Nephron (organoid): ENCODE results near the gene BDH1.
A peak's percentile ranks its signal among the peaks of the same experiment; 100 is the strongest.

Experiments used
- H3K27ac Mint-ChIP-seq, 3 experiments: 2 replicates each; pipeline ENCODE4 v1.8.0; 2020; ENCODE audit warnings: mixed read lengths in 3 of 3, mild to moderate bottlenecking in 2 of 3, moderate library complexity in 1 of 3
- H3K27me3 Mint-ChIP-seq: 2 replicates; pipeline ENCODE4 v1.8.0; 2021; ENCODE audit warnings: low read depth, mild to moderate bottlenecking, moderate library complexity, mixed read lengths
- H3K36me3 Mint-ChIP-seq: 2 replicates; pipeline ENCODE4 v1.8.0; 2020; ENCODE audit warnings: low read depth, mixed read lengths
- H3K4me1 Mint-ChIP-seq: 2 replicates; pipeline ENCODE4 v1.8.0; 2020; ENCODE audit warnings: mixed read lengths
- H3K4me3 Mint-ChIP-seq, 3 experiments: 2 replicates each; pipeline ENCODE4 v1.8.0; 2020; ENCODE audit warnings: mild to moderate bottlenecking in 3 of 3, mixed read lengths in 3 of 3, moderate library complexity in 2 of 3
- H3K9me3 Mint-ChIP-seq: 2 replicates; pipeline ENCODE4 v1.8.0; 2020; ENCODE audit warnings: mixed read lengths
- CTCF ChIP-seq, 3 experiments: fragments of 200-600 bp; sonication (generic); IDR thresholded peaks; one replicate each; pipeline ENCODE4 v1.5.0; 2021; ENCODE audit warnings: antibody characterized with exemption in 3 of 3; ENCODE audit not compliant: unreplicated experiment in 3 of 3

BDH1 gene

GRCh38 chr3:197501879-197502620 is 53.7 kb downstream of the BDH1 start:
- peak; percentile 21 to 54 (median 50) for TF ChIP-seq CTCF (IDR thresholded peaks at IDR 0.05; ENCODE audit: unreplicated experiment in 3 of 3)
- Mint-ChIP-seq H3K36me3 (no peaks in the 10 kb centered on the region), H3K9me3 (no peaks in the 10 kb centered on the region), H3K27me3 (peaks cover 4% of the 10 kb centered on the region), H3K4me3 (no peak overlapping the region), H3K27ac (peak overlapping the region in 2 of 3 experiments; percentile 81 to 91), H3K4me1 (peaks cover 33% of the 10 kb centered on the region)

DNA sequence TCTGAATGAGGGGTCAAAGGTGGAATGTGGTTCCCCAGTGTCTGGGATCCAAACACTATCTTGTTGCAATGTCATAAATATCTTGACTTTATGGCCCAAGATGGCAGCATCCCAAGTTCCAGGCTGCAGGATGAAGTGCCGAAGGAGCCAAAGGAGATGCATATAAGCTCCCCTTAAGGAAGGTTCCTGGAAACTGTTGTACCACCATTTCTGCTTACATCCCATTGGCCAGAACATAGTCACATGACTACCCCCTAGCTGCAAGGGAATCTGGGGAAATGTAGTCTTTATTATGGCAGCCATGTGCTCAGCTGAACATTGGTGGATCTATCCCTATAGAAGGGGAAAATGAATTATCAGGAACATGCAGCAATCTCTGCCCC is 54.3 kb downstream of the BDH1 start:
- peak overlapping the region; percentile 50 to 91 (median 81) for H3K27ac Mint-ChIP-seq
- H3K9me3 Mint-ChIP-seq: no peaks in the 10 kb centered on the region
- H3K4me3 Mint-ChIP-seq: no peak overlapping the region
- H3K36me3 Mint-ChIP-seq: no peaks in the 10 kb centered on the region
- peaks cover 33% of the 10 kb centered on the region for H3K4me1 Mint-ChIP-seq
- no peak for TF ChIP-seq CTCF (IDR thresholded peaks at IDR 0.05; ENCODE audit: unreplicated experiment in 3 of 3)
- peaks cover 4% of the 10 kb centered on the region for H3K27me3 Mint-ChIP-seq

GRCh38 chr3:197500812-197501211 is 55.0 kb downstream of the BDH1 start:
- Mint-ChIP-seq H3K36me3 (no peaks in the 10 kb centered on the region), H3K27me3 (peaks cover 4% of the 10 kb centered on the region), H3K4me3 (no peak overlapping the region), H3K27ac (peak overlapping the region; percentile 50 to 91 (median 81)), H3K9me3 (no peaks in the 10 kb centered on the region), H3K4me1 (peaks cover 33% of the 10 kb centered on the region)
- no peak for TF ChIP-seq CTCF (IDR thresholded peaks at IDR 0.05; ENCODE audit: unreplicated experiment in 3 of 3)

GRCh38 chr3:197499427-197499826 is 56.3 kb downstream of the BDH1 start:
- Mint-ChIP-seq H3K4me1 (peaks cover 33% of the 10 kb centered on the region), H3K27me3 (no peaks in the 10 kb centered on the region), H3K36me3 (no peaks in the 10 kb centered on the region), H3K9me3 (no peaks in the 10 kb centered on the region), H3K27ac (peak overlapping the region in 2 of 3 experiments; percentile 8 to 77), H3K4me3 (no peak overlapping the region)
- TF ChIP-seq CTCF (IDR thresholded peaks at IDR 0.05; ENCODE audit: unreplicated experiment in 3 of 3): no peak

GRCh38 chr3:197498499-197499241 is 57.1 kb downstream of the BDH1 start:
- H3K36me3 Mint-ChIP-seq: no peaks in the 10 kb centered on the region
- no peaks in the 10 kb centered on the region for H3K27me3 Mint-ChIP-seq
- no peaks in the 10 kb centered on the region for H3K9me3 Mint-ChIP-seq
- no peak for TF ChIP-seq CTCF (IDR thresholded peaks at IDR 0.05; ENCODE audit: unreplicated experiment in 3 of 3)
- no peak overlapping the region for H3K4me3 Mint-ChIP-seq
- H3K27ac Mint-ChIP-seq: no peak overlapping the region
- peaks cover 38% of the 10 kb centered on the region for H3K4me1 Mint-ChIP-seq
